CD4-positive, alpha-beta T cell treated with Interleukin-17A for 1 hour (primary cell): Measurements from ENCODE around the gene TMEM72.

ENCODE experiments used
- DNase-seq: peaks from one replicate; pipeline ENCODE4 v3.0.0-alpha.2; 2020

TMEM72 gene

DNA sequence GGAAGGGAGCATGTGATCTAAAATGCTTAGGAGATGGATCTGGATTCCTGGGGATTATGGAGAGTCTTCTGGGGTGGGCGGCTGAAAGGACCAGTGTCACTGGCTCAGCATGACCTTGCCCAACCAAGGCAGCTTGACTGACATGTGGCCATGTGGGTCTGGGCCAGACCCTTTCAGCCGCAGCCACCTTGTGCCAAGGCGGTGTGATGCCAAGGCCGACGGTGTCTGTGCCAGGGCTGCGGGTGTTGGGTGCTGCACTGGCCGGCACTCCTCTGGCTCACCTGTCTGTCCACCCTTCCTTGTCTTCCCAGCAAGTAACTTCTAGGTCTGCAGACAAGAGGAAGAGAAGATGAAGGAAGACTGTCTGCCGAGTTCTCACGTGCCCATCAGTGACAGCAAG lies 58.7 kb downstream of the TMEM72 start:
- no peak for DNase-seq

DNA sequence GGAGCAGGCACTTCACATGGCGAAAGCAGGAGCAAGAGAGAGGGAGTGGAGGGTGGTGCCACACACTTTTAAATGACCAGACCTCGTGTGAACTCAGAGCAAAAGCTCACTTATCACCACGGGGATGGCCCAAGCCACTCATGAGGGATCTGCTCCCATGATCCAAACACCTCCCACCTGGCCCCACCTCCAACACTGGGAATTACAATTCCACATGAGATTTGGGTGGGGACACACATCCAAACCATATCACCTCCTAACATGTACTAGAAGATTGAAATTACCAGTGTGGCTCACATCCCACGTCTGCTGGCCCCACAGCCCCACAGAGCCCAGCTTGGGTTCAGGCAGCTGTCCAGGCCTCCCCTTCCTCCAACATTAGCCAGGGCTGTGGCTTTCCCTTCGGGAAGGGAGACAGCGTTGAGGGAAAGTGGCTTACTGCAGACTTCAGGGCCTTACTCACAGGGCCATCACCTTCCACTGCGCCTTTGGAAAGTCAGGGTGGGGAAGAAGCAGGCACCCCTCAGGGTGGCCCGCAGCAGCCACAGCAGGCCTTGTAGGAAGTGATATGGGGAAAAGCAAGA lies 59.8 kb downstream of the TMEM72 start:
- DNase-seq = no peak

GRCh38 chr10:44971434-44971833 lies 60.3 kb downstream of the TMEM72 start:
- DNase-seq = no peak

- DNase-seq = no peak
These were observed 61.0 kb downstream of the TMEM72 start for GRCh38 chr10:44971935-44972757.

DNA sequence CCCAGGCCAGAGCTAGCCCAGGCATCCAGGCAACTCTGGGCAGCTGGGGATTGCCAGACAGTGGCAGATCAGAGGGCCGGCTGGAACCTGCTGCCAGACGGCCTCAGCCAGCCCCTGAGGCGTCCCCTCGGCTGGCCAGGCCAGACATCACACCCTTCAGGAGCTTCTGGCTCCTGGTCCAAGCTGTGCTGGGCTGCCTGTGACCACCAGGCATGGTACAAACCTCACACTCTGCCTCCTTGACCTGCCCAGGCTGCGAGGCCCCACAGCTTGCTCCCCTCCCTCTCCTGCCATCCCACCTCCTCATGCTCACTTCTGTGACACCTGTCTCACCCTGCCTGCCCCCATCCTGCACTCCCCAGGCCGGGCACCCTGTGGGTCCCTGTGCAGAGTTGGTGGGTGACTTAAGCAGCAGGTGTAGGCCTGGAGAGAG lies 61.8 kb downstream of the TMEM72 start:
- no peak for DNase-seq

GRCh38 chr10:44973323-44974081 lies 62.4 kb downstream of the TMEM72 start:
- DNase-seq = no peak

- no peak for DNase-seq
These were observed 63.0 kb downstream of the TMEM72 start for GRCh38 chr10:44974082-44974627.

DNA sequence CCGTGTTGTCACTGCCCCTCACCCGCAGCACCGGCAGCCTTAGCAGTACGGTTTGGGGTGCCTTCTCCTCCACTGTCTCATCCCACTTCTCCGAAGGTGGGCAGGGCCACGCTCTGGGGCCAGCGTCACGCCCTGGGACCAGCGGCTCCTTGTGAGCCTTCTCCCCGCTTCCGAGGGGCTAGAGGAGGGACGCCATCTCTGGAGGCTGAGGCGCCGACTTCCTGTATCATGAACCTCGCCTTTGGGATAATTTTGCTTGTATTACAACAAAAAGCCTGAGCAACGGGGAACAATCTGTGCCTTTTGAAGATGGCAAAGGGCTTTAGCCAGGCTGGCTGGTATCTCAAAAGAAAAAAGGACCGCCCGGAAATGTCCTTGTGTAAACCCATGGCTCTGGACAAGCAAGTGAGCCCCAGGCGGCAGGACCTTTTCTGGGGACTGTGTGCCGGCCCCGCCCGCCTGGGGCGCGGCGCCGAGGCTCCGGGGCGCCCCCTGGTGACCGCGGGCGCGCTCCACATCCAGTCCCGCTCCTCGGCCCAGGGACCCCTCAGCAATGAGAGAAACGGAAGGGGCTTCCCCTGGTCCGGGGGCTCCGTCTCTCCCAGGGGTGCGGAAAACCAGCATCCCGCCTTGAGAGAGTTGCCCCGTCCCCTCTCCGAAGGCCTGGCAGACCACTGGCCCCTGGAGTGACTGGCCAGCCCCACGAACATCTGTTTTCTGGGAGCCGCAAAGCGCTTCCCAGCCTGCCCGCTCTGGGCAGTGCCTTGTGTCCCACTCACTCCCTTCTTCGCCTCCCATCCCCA lies 63.7 kb downstream of the TMEM72 start:
- peak; percentile 67 for DNase-seq

- no peak for DNase-seq
These were observed 64.5 kb downstream of the TMEM72 start for GRCh38 chr10:44975431-44976331.

DNA sequence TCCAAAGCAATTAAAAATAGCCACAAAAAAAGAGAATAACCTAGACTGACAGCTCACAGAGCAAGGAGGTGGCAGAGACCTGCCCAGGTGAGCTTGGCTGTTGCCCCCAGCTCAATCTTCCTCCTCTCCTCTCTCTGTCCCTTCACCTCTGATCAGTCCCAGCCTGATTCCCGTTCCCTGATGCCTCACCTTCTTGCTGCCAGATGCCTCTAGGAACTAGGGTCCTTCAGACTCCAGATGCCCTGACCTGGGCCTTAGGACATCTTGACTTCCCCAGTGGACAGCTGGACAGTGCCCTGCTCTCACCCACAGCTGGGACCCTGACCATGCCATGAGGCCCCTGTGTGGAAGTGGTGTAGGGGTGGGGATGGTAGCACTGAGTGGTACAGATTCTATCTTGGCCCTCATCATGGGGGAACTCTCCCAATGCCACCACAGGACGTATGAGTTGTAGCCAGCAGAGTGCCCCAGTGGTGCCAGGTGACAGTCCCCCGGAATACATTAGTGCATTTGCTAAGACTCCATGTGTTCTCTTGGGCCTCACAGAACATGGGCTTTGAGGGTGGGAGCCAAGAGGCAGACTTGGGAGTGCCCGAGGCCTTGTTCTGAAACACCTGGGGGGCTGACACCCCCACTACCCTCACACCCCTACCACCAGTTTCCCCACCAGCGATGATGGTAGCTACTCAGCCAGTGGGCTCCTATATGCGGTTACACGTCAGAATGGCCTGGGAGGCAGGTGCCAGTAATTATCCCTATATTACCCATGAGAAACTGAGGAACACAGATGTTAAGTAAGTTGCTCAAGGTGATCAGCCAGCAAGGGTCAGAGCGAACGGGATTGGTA lies 65.4 kb downstream of the TMEM72 start:
- no peak for DNase-seq

- DNase-seq = no peak
These were observed 66.4 kb downstream of the TMEM72 start for GRCh38 chr10:44977287-44978212.

DNA sequence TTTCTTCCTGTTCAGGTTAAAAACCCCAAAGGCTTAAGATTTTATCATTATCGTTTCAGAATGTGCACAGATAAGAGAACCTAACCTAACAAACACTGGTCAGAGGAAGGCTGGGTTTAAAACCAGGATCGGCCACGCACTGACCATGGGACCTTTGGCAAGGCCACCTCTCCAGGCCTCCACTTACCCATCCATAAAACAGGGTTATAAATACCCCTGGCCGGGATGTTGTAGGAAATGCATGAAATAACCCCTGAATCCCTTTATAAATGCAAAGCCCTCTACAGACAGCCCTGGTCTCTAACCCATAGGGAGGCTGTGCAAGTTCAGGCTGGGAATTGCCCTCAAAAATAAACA lies 67.1 kb downstream of the TMEM72 start:
- DNase-seq = no peak

DNA sequence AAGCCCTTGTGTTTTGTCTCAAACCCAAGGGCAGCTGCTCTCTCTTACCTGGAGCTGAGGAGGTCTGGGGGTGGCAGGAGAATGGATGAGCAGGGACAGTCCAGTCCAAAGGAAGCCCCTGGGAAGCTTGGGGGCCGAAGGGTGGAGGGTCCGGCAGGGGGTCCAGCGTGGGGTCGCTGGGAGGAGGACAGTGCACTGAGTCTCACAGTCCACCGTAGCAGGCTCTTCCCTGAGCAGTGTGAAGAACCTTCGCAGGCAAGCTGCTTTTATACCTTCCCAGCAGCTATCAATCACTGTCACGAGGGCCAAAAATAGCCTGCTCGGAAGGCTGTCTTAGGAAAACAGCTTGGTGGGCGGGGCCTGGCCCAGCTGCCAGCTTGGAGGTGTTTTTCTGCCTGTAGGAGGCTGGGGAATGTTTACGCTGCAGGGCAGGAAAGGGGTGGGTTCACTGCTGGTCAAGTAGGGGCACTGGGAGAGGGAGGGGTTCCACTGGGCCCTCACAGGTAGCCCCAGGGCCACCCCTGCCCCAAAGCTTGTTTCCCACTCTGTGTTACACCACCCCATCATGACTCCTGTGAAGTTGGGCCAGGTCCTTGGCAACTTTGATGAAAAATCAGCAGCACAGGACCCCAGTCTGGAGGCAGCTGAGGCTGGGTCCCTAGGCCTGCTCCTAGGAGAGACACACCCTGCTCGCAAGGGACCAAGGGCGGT lies 67.6 kb downstream of the TMEM72 start, which contains the start of gene DEPP1:
DEPP1 (minus strand) TSS at position 240 of the 711 bp plus-strand sequence. CDS start 779 bp downstream, outside the sequence.
- DNase-seq = no peak

- DNase-seq = no peak
These were observed 68.4 kb downstream of the TMEM72 start for GRCh38 chr10:44979281-44980191.

DNA sequence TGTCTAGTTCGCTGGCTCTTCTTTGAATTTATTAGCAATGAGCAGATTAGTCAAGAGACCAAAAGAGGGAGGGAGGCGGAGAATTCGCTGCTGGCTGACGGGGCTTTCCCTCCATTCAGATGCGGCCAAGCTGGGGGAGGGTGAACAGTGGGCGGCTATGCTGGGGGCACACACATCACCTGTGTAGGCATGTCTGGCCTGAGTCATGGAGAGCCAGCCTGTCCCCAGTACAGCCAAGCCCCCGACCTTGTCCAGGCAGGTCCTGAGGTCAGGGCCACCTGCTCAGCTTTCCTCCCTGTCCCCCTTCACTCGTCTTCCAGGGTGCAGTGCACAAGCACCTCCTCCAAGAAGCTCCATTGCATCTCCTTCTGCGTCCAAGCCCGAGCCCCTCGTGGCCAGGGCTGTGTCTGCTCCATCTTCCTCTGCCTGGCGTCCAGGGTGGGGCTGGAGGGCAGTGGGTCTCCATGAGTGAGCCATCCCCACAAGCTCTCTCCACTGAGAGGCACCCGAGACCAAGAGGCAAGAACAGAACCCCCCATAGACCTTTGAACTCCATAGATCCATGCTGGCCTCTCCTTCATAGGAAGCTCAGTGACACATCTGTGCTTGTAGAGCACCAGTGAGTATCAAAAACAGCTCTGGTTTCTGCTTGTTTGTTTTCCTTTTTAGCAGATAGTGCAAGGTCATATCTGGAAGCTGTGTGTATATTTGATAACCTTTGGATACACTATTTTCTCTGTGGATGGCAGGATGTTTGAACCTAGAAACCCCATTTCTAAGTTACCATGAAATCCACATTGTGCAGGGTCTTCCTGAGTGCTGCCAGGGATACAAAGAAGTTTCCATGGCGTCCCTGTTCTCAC lies 69.4 kb downstream of the TMEM72 start:
- DNase-seq = no peak
